ENCODE data around the gene GPATCH8.
"Not testable (repeated sequence)": the region's sequence is repeated elsewhere in the genome, so short reads cannot be mapped to it uniquely, and the experiment has no call there.

GPATCH8 gene

GRCh38 chr17:44397479-44398440 is 105.4 kb downstream of the GPATCH8 start:
- DNase-seq (ENCODE audit: low read depth, low spot score): no peak

DNA sequence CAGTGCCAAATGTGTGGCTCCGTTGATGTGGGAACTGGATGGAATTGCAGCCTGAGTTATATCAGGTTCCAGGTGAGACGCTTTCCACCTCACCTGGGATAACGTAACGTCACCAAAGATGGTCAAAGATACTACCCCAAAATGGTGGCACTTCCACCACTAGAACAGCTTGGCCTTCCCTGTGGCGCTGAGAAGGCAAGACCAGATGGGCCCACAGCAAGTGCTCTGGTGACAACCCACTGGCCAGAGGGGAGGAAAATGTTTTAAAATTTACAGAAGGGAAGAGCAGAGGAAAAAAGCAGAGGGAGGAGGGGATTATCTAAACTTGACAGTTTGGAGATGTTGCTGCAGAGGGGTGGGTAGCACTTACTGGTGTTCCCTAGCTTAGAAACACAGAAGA is 106.3 kb downstream of the GPATCH8 start:
- no peak for DNase-seq (ENCODE audit: low read depth, low spot score)

GRCh38 chr17:44394833-44395232 is 108.4 kb downstream of the GPATCH8 start:
- DNase-seq (ENCODE audit: low read depth, low spot score): no peak

- DNase-seq (ENCODE audit: low read depth, low spot score): not testable (repeated sequence)
Measured at GRCh38 chr17:44394112-44394511, 109.1 kb downstream of the GPATCH8 start.

DNA sequence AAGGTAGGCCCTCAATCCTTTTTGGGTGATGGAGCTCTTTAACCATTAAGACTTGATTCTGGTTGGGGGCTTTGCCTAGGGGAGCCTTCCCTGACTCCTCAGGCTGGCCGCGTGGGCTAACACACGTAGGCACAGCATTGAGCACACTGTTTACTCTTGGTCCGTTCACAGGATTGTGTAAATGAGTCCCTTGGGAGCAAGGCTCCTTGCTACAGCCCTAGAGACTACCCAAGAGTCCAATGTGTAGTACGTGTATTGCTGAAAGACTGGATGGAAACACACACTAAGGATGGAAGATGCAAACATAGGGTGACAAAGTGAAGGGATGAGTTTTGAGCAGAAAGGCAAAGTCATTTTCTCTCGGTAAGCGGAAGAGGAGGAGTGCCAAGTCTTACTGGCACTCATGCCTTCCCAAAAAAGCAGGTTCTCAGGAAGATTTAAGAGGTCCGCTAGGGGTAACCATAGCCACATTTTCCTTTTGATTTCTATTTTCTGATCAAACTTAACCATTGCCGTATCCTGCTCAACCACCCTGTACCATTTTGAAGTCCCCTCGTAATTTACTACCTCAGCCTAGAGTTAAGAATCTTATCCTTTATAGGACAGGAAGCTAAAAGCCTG is 112.8 kb downstream of the GPATCH8 start:
- DNase-seq (ENCODE audit: low read depth, low spot score): no peak

DNA sequence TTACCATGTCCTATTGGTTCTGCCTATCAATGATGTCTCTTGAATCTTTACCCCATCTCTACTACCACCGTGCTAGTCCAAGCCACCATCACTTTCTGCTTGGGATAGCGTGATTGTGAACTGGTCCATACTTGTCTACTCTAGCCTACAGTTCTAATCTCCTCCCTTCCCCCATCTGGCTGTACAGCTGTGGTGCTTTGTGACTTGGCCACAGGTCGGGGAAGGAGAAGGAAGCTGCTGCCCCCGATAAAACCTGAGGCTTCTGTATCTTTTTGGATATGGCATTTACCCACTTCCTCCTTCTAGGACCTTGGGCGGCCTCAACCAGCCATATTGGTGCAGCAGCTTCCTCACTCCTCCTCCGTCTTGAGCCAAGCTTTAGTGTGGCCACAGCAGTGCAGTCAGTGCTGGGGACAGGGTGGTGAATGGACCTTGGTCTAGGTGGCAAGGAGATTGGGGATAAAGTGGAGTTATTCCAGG is 113.4 kb downstream of the GPATCH8 start:
- no peak for DNase-seq (ENCODE audit: low read depth, low spot score)

DNA sequence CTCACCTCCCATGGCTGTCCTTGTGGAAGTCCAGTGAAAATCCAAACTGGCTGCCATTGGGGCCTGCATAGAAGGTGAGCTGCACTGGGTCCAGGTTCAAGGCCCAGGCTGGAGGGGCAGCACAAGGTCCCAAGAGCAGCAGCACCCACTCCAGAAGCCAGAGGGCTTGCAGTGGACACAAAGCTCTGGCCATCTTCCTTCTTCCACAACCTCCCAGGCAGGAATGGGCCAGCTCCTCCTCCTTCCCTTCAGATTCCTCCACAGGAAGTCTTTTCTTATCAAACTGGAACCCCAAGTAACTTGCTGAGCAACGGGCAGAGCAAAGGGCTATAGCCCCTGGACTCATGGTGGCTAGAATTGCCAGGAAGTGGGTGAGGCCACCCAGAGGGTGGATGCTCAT is 113.9 kb downstream of the GPATCH8 start, which contains the start of gene ITGA2B:
ITGA2B (minus strand) TSS at position 369 of the 400 bp plus-strand sequence; CDS start at position 193, 176 bp downstream.
- DNase-seq (ENCODE audit: low read depth, low spot score): no peak

DNA sequence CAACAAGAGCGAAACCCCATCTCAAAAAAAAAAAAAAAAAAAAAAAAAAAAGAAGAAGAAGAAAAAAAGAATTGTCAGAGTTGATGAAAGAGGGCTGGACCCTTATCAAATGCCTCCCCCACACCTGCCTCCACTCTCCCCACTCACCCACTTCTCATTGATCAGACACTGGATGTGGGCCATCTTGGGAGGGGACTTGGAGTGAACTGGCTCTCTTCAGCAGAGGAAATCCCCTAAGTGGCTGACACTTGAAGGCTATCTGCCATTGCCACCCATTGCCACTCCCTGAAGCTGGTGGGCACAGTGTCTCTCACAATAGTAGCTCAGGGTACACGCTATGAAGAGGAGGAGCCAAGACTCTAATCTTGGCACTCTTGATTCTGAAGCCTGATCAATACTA is 115.4 kb downstream of the GPATCH8 start:
- DNase-seq (ENCODE audit: low read depth, low spot score): no peak

GRCh38 chr17:44386182-44386525 is 117.1 kb downstream of the GPATCH8 start:
- DNase-seq (ENCODE audit: low read depth, low spot score): no peak

GRCh38 chr17:44385287-44386181 is 117.7 kb downstream of the GPATCH8 start:
- no peak for DNase-seq (ENCODE audit: low read depth, low spot score)

DNA sequence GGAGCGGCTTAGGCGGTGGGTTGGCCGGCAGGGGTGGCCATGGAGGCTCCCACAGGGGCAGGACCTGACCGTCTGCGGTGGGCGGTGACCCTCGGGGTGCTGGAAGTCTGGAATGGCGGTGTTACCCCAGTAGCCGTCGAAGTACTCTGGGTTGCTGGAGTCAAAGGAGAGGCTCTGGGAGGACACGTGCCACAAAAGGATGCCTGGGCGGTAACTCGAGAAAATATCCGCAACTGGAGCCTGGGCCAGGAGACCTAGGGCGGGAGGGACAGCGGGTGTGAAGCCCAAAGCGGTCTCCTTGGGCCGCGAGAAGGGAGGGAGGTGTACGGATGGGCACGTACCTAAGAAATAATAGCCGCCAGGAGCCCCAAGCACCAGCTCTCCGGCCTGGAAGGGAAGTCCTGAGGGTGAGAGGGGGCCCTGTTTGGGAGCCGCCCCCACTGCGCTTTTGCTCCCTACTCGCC is 118.4 kb downstream of the GPATCH8 start:
- DNase-seq (ENCODE audit: low read depth, low spot score): no peak

DNA sequence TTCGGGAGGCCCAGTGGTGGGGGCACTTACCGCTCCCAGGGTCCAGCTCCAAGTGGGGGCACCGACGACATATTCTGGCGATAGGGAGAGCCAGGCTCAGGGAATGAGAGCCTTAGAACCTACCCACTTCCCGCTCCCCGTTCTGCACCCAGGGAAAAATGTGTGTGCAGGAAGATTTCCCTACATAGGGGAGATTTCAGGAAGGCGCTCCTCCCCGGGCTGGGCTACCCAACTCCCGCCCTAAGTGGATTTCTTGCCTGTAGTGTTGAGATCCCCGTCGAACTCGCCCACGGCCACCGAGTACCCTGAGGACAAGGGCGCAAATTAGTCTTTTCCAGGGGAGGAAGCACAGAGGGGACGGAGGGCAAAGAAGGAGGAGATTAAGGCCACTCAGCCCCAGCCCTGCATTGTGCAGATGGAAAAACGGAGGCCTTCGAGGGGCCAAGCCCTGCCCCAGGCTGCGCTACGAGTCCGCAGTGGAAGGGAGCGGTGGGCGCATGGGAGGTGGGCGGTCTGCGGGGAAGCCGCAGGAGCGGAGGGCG is 118.9 kb downstream of the GPATCH8 start:
- no peak for DNase-seq (ENCODE audit: low read depth, low spot score)

DNA sequence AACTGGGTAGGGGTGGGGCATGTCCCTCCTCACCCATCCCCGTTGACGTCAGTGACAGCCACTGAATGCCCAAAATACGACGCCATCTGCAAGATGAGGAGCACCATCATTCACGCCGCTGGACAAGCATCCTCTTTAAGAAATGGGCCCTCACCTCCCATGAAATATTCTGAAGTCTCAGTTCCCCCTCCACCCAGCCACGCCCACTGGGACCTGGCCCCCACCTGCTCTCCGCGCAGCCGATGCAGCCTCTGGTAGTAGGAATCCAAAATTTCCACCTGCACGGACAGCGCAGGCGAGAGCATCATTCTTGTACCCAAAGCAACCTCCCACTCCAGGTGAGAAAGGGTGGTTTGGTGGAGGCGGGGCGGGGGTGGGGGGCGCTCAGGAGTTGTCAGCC is 119.3 kb downstream of the GPATCH8 start:
- DNase-seq (ENCODE audit: low read depth, low spot score): no peak

GRCh38 chr17:44383363-44383762 is 119.8 kb downstream of the GPATCH8 start:
- no peak for DNase-seq (ENCODE audit: low read depth, low spot score)

GRCh38 chr17:44382917-44383316 is 120.3 kb downstream of the GPATCH8 start:
- no peak for DNase-seq (ENCODE audit: low read depth, low spot score)

DNA sequence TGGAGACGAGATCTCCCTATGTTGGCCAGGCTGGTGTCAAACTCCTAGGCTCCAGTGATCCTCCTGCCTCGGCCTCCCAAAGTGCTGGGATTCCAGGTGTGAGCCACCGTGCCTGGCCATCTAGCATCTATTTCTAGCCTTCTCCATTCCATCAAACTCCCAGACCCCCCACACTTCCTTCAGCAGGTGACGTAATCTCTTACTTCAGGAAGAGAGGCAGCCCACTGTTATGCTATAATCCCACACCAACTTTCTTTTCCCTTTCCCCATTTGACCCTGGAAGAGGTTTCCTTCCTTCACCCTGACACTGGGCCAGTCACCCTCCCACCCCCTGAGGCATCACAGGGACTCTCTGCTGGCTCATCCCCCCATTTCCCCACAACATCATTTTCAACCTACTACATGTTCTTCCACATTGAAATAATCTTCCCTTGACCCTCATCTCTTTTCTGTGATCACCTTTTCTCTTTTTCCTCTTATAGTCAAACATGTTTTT is 121.3 kb downstream of the GPATCH8 start:
- no peak for DNase-seq (ENCODE audit: low read depth, low spot score)

DNA sequence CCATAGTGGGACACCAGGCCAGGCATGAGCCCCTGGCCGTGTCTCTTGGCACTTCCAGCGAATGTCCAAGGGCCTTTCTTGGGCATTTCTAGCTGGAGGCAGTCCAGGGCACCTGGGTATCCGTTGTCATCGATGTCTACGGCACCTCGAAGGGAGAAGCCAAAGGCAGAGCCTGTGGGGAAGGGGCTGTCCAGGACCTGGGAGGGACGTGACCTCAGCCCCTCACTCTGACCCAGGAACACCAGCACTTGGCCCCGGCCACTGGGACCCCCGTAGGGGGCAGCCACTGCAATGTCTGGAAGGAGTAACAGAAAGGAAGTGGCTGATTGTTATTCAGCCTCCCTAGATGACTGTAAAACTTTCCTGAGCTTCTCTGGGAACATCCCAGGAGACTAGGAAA is 122.4 kb downstream of the GPATCH8 start:
- DNase-seq (ENCODE audit: low read depth, low spot score): no peak

- no peak for DNase-seq (ENCODE audit: low read depth, low spot score)
Measured at GRCh38 chr17:44379887-44380286, 123.3 kb downstream of the GPATCH8 start.

DNA sequence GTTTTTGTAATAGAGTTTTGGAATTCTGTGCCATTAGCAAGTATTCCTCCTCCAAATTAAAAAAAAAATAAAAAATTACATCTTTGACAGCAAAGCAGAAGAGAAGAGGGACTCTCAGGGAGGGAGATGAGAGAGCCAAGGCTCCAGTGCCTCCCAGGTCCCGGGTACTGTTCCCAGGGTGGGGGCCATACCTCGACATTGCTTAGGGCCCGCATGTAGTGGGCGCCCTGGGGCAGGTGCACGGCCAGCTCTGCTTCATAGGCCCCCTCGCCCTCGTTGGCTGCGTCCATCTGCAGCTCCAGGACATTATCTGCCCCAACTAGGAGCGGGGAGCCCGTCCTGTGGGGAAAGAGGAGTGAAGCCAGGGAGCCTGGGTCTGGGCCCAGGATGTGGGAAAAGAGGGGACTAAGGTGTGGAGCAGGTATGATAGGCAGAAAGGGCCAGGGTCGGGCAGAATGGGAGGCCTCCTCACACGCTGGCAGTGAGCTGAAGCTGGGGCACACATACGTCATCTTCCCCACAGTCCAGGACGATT is 125.0 kb downstream of the GPATCH8 start:
- DNase-seq (ENCODE audit: low read depth, low spot score): no peak

DNA sequence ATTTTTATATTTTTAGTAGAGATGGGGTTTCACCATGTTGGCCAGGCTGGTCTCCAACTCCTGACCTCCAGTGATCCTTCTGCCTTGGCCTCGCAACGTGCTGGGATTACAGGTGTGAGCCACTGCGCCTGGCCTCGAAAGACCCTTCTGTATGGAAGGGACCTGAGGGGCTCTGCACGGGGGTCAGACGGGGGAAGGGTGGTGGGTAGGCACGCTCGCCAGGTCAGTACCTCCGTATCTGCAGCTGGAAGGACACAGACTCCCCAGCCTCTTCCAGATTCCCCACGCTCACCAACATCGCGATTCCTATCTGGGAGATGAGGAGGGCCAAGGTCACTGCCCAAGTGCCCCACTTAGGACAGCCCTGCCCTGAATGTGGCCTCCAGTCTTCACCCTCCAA is 126.4 kb downstream of the GPATCH8 start:
- no peak for DNase-seq (ENCODE audit: low read depth, low spot score)

GRCh38 chr17:44376124-44376523 is 127.1 kb downstream of the GPATCH8 start:
- DNase-seq (ENCODE audit: low read depth, low spot score): no peak

All from brain pericyte (primary cell).